Measurements from ENCODE around the gene EID2B.

GRCh38 chr19:39489756-39490155 lies 42.9 kb downstream of the EID2B start:
- TF ChIP-seq, protein P1, sequence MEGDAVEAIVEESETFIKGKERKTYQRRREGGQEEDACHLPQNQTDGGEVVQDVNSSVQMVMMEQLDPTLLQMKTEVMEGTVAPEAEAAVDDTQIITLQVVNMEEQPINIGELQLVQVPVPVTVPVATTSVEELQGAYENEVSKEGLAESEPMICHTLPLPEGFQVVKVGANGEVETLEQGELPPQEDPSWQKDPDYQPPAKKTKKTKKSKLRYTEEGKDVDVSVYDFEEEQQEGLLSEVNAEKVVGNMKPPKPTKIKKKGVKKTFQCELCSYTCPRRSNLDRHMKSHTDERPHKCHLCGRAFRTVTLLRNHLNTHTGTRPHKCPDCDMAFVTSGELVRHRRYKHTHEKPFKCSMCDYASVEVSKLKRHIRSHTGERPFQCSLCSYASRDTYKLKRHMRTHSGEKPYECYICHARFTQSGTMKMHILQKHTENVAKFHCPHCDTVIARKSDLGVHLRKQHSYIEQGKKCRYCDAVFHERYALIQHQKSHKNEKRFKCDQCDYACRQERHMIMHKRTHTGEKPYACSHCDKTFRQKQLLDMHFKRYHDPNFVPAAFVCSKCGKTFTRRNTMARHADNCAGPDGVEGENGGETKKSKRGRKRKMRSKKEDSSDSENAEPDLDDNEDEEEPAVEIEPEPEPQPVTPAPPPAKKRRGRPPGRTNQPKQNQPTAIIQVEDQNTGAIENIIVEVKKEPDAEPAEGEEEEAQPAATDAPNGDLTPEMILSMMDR (IDR thresholded peaks at IDR 0.05), result no peak
- TF ChIP-seq POLR2A (IDR thresholded peaks at IDR 0.05), result no peak
